ENCODE data around the gene RAD51C.

GRCh38 chr17:58669853-58670252, 22.5 kb upstream of the RAD51C start:
- TF ChIP-seq, protein P1, sequence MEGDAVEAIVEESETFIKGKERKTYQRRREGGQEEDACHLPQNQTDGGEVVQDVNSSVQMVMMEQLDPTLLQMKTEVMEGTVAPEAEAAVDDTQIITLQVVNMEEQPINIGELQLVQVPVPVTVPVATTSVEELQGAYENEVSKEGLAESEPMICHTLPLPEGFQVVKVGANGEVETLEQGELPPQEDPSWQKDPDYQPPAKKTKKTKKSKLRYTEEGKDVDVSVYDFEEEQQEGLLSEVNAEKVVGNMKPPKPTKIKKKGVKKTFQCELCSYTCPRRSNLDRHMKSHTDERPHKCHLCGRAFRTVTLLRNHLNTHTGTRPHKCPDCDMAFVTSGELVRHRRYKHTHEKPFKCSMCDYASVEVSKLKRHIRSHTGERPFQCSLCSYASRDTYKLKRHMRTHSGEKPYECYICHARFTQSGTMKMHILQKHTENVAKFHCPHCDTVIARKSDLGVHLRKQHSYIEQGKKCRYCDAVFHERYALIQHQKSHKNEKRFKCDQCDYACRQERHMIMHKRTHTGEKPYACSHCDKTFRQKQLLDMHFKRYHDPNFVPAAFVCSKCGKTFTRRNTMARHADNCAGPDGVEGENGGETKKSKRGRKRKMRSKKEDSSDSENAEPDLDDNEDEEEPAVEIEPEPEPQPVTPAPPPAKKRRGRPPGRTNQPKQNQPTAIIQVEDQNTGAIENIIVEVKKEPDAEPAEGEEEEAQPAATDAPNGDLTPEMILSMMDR (IDR thresholded peaks at IDR 0.05; ENCODE audit: insufficient read depth, low read depth, low read length) = no peak
- no peak for TF ChIP-seq EZH2 (IDR thresholded peaks at IDR 0.05; ENCODE audit: insufficient read depth, low read length)
